HG03558 (cell line): ENCODE measurements around the gene STMND1.
"Not testable (repeated sequence)": the region's sequence is repeated elsewhere in the genome, so short reads cannot be mapped to it uniquely, and the experiment has no call there.

Source experiments
- ATAC-seq: cut with Tn5 transposase; IDR thresholded peaks from one replicate; pipeline ENCODE4 v1.9.1; 2021; ENCODE audit warnings: moderate number of reproducible peaks; ENCODE audit not compliant: unreplicated experiment; ENCODE audit errors: extremely low read depth

The STMND1 gene

DNA sequence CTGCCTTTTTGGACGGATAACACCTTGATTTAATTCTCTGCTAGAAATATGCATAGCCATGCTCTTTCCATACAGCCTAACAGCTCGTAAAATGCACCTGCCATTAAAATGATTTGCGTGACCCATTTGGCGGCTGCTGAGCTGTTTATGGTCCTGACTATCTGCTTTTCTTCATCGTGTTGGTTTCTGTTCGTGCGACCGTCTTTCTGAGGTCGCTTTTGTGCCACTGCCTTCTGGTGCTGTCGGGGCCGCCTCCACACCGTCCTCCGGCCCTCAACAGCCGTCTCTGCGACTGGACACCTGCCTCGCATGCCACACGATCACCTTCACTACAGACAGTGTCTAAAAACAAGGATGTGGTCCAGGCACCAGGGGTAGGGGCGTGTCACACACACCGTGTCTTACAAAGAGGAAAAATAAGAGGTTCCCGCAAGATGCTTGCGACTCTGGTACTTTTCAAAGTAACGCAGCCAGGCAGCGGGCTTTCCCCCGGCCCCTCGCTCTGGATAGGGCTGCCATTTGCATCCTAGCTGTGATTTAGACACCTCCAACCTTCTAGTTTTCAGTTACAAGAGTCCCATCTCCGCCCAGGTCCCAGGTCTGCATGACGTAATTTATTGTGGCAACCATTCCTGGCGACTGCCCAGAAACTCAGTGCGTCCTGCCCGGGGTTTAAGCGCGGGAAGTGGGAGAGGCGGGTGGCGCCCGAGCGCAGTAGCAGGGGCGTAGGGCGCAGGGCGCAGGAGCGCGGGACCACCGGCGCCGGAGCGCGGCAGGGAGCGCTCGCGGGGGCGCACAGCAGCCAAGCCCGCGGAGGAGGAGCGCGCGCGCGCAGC lies at the start of gene STMND1:
STMND1 (plus strand) TSS at position 629 of the 836 bp plus-strand sequence. CDS start 208 bp downstream, outside the sequence.
- no peak for ATAC-seq

DNA sequence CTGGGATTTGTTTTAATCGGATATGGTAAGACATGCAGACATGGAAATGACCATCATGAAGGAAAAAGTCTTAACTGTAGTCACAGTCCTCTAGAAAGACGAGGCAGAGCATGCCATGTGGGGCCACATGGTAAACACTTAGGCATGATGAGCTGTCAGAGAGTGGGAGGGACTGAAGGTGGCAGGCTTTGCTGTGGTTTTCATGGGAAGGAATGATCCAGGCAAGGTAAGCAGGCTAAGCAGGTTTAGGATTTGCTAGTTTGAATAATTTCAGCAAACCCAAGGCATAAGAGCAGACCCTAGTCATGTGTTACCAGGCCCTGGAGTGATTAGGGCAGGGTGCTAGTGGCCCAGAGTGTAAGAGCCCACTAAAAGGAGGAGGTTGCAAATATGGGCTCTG lies 47.2 kb upstream of the STMND1 start:
- no peak for ATAC-seq

DNA sequence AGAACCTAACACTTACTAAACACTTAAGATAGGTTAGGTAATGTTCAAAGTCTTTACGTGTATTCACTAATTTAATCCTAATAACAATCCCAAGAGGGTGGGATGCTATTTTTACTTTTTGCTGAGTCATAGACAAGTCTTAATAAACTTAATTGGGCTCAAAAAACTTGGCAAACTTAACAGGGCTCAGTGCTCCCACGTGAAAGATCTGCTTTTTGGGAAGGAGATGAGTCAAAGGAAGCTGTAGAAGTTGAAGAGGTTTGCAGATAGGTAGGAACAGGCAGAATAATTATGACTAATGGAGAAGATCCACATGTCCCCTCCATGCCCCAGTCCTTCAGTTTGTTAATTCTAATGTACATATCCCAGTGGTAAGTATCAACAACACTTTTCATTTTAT lies 44.5 kb upstream of the STMND1 start:
- no peak for ATAC-seq

DNA sequence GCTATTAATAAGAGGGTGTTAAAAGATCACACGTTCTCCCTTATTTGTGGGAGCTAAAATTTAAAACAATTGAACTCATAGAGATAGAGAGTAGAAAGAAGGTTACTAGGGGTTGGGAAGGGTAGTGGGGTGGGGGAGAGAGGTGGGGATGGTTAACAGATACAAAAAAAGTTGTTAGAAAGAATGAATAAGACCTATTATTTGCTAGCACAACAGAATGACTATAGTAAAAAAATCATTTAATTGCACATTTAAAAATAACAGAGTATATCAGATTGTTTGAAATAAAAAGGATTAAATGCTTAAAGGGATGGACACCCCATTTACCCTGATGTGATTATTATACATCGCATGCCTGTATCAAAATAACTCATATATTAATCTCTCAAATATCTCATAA lies 43.3 kb upstream of the STMND1 start:
- no peak for ATAC-seq

DNA sequence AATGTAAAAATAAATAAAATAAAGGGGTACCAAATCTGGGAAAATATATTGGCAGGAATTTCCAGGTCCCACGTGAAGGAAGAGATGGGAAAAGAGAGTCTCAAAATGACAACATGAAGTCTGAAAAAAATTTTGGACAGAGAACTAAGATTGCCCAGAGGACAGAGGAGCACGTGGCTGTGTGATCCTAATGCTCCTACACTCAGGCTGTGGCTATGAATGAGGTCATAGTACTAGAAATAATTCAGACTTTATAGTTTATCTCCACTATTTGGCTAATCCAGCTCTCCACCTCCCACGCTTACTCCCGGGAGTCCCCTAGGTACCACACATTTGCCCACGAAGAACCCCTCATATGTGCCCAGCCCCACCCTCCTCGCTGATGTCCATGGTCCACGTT lies 42.8 kb upstream of the STMND1 start:
- no peak for ATAC-seq

DNA sequence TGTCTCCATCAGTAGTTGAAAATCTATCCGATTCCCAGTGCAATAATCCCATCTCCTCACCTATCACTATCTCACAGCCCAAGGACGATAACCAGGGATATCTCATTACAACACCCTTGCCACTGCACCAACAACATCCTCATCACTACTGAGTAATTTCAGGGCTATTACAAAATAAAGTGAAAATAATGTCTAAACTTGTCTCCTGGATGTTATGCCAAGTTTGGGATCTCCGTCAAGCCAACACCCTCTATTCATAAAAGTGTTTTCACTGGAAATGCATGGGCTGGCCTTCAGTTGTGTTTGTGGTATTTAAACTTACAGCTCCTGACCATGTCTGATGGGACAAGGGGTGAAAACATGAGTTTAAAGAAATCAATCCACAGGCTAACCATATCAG lies 42.0 kb upstream of the STMND1 start:
- ATAC-seq, result no peak

DNA sequence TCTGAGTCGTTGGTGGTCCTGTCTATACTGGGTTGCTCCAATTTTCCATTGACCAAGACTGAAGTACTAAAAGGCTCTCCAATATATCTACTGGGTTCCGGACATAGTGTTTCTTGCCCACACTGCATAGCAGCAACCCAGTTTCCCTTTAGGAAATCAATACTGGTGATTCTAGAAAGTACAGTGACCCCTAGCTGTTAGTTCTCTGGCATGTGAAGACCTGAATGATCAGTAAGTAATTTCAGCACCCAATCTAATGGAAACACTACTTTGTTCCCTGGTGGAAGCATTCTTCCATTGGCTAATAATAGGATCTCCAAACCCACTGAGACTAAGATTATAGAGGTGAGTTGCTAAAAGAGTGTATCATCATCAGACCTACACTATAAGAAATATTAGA lies 40.8 kb upstream of the STMND1 start:
- no peak for ATAC-seq

DNA sequence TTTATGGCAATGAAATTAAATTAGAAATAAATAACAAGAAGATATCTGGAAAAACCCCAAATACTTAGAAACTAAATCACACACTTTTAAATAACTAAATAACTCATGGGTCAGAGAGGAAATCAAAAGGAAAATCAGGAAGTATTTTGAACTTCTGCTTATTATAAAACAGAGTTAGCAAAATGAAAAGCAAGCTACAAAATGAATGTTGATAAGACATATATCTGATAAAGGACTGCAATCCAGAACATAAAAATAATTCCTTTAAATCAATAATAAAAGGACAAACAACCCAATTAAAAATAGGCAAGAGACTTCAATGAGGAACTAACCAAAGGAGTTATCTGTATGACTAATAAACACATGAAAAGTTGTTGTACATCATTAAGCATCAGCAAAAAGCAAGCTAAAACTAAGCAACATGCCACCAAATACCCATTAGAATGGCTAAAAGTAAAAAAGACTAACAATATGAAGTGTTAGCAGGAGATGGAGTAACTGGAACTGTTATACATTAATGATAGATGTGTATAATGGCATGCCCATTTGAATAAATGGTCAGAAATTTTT lies 38.9 kb upstream of the STMND1 start:
- no peak for ATAC-seq

DNA sequence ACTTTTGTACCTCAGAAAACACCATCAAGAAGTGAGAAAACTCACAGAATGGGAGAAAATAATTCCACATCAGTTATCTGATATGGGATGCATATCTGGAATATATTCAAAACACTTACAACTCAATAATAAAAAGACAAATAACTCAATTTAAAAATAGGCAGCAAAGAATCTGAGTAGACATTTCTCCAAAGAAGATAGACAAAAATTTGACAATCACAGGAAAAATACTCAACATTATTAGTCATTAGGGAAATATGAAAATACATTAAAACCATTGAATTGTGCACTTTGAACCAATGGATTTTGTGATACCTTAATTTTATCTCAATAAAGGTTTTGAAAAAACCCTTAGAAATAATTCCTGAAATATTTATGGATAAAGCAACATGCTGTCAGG lies 36.9 kb upstream of the STMND1 start:
- no peak for ATAC-seq

DNA sequence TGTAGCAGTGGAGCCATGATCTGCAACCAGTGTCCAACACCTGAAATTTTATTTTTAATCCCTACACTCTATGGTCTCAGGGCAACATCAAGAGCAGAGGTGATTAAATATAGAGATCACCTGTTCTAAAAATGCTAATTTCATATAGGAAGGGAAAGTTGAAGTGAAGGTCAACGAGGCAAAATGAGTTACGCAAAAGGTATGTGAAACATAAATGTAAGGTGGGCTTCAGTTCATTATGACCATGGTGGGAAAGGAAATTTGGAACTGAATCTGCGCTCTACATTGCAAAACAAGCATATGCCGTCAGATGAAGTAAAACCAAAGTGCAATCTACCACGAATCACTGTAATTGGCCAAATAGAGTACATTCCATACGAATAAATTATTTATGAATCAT lies 35.2 kb upstream of the STMND1 start:
- ATAC-seq, result no peak

DNA sequence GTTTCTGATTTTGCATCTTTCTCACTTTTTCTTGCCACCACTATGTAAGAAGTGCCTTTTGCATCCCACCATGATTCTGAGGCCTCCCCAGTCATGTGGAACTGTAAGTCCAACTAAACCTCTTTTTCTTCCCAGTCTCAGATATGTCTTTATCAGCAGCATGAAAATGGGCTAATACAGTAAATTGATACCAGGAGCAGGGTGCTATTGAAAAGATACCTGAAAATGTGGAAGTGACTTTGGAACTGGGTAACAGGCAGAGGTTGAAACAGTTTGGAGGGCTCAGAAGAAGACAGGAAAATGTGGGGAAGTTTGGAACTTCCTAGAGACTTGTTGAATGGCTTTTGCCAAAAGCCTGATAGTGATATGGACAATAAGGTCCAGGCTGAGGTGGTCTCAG lies 32.9 kb upstream of the STMND1 start:
- ATAC-seq, result not testable (repeated sequence)

DNA sequence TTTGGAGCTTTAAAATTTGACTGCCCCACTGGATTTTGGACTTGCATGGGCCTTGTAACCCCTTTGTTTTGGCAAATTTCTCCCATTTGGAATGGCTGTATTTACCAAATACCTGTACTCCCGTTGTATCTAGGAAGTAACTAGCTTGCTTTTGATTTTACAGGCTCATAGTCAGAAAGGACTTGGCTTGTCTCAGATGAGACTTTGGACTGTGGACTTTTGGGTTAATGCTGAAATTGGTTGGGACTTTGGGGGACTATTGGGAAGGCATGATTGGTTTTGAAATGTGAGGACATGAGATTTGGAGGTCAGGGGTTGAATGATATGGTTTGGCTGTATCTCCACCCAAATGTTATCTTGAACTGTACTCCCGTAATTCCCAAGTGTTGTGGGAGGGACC lies 31.4 kb upstream of the STMND1 start:
- not testable (repeated sequence) for ATAC-seq

DNA sequence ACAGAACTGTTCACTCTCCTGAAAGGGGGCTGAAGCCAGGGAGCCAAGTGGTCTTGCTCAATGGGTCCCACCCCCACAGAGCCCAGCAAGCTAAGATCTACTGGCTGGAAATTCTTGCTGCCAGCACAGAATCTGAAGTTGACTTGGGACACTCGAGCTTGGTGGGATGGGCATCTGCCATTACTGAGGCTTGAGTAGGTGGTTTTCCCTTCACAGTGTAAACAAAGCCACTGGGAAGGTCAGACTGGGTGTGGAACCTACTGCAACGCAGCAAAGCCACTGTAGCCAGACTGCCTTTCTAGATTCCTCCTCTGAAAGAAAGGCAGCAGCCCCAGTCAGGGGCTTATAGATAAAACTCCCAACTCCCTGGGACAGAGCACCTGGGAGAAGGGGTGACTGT lies 28.3 kb upstream of the STMND1 start:
- ATAC-seq, result not testable (repeated sequence)

DNA sequence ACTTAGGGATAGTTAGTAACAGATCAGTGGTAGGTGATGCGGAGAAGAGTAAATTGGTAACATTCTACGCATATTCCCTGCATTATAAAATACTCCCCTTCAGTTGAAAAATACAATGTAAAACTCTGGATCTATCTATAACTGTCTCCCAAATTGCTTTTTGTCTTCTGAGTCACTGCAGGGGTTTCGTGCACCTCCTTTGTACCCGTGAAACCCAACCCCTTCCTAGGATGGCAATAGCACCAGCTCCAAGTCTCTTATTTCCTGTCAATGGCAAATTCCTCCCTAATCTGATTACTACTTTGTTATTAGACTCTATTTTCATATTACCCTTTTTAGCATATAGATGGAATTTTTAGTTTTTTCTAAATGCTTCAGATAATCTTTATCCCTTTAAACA lies 20.6 kb upstream of the STMND1 start:
- ATAC-seq, result no peak

DNA sequence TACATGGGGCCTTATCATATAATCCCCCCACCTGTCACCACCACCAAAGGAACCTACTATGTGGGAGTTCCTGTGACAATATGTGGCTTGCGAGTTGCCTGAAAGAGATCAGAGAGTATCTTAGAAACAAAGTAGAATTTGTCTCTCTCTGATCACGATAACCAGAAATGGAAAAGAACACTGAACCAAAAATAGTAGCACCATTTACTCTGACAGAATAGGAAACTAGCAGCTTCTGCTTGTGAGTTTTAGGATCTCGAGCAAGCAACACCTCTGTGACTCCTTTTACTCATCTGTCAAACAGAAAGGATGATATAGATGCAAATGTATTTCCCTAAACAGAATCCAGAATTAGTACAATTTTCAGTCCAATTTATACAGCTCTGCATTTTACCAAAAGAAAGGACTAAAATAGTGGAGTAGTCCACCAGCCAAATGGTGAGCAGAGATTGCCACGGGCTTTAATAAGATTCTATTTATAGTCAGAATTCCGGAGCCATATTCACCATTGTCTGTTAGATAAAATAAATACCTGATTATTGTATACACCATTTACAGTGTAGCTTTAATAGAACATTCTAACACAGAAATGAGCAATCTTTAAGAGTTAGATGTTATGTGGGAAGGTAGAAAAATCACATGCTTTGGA lies 19.9 kb upstream of the STMND1 start:
- ATAC-seq, result no peak

DNA sequence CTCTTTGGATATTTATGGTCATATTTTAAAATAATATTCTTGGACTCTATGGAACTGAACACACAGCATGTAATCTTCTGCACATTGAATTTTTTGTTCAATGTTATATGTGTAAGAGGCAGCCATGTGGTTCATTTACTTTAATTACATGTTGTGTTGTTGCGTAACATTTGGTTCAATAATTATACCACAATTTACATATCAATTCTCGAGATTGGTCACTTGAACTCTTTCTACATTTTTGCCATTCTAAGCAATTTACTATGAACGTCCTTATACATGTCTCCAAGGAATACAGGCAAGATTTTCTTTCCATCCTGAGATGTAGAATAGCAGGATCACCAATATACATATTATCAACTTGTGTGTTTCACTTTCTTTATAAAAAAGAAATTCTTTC lies 18.5 kb upstream of the STMND1 start:
- no peak for ATAC-seq

DNA sequence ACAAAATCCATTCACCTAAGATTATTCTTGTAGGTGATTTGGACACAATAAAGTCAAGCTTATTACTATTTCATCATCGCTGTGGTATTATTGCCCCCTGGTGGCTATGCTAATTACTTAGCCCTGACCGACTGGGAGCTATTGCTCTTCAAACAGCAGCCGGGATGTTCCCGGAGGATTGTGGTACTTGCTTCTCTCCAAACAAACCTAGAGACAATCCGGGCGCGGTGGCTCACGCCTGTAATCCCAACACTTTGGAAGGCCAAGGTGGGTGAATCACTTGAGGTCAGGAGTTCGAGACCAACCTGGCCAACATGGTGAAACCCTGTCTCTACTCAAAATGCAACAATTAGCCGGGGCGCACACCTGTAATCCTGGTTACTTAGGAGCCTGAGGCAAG lies 15.4 kb upstream of the STMND1 start:
- no peak for ATAC-seq

DNA sequence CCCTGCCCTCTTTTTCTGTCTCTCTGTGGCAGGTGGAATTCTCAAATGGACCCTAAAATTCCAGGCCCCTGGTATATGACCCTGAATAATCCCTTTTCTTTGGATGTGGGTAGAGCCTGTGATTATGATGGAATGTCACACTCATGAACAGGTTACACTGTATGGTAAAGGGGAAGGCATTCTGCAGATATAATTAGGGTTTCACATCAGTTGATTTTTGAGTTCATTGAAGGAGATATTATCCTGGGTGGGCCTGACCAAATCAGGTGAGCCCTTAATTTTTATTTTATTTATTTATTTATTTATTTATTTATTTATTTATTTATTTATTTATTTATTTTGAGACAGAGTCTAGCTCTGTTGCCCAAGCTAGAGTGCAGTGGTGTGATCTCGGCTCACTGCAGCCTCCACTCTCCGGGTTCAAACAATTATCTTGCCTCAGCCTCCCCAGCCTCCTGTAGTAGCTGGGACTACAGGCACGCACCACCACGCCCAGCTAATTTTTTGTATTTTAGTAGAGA lies 13.7 kb upstream of the STMND1 start:
- no peak for ATAC-seq

DNA sequence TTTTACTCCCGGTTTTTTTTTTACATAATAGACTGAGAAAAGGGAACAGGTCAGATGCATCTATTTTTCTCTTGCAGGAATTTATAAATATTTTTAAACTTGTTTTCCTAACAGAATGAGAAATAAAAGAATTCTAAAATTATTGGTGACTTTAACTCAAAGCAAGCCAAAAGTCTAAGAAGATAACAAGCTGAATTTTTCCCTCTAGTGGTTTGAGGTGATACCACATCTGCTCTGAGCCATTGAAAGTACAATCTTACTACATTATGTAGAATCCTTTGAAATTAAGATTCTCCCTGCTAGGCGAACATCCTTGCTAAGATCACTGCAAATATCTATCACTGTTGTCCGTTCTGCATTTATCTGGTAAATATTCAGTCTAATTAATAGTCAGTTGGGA lies 10.7 kb upstream of the STMND1 start:
- ATAC-seq, result no peak

DNA sequence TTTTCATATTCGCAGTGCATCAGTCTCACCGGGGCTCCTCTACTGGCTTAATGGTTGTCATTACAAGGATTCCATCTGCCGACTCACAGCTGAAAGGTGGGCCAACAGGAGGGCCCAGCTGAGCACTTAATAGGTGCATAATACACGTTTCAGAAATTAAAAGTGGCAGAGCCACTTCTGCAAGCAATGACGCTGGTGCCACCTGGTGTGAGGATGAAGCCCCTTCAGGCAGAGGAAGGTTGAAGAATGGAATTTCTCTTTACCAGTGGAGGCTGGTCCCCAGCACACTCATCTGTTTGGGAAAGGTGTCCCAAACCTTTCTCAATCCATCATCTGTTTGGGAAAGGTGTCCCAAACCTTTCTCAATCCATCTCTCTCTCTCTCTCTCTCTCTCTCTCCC lies 8.2 kb upstream of the STMND1 start:
- ATAC-seq, result no peak

DNA sequence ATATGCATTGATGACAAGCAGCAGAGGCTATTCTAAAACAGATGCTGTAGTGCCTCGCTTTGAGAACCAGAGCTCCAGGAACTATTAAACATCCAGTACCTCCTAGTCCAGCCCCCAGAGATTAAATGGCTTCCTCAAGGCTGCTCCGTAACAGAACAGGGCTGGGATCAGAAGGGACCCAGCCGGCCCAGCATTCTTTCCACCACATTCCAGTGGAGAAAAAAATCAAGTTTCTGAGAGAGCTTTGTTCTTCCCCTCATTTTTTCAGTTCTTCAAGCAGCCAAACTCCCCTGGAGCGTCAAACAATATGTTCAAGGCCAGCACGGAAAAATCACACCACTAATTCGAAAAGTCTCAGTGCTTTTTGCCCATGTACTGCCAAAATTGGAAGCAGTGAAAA lies 5.8 kb upstream of the STMND1 start:
- no peak for ATAC-seq
